DMS153 (cell line): ENCODE data around the gene LAMC3.

ENCODE experiments used
- DNase-seq: peaks from one replicate; lab custom pipeline; 2025; lab: John Stamatoyannopoulos, UW

Gene LAMC3

DNA sequence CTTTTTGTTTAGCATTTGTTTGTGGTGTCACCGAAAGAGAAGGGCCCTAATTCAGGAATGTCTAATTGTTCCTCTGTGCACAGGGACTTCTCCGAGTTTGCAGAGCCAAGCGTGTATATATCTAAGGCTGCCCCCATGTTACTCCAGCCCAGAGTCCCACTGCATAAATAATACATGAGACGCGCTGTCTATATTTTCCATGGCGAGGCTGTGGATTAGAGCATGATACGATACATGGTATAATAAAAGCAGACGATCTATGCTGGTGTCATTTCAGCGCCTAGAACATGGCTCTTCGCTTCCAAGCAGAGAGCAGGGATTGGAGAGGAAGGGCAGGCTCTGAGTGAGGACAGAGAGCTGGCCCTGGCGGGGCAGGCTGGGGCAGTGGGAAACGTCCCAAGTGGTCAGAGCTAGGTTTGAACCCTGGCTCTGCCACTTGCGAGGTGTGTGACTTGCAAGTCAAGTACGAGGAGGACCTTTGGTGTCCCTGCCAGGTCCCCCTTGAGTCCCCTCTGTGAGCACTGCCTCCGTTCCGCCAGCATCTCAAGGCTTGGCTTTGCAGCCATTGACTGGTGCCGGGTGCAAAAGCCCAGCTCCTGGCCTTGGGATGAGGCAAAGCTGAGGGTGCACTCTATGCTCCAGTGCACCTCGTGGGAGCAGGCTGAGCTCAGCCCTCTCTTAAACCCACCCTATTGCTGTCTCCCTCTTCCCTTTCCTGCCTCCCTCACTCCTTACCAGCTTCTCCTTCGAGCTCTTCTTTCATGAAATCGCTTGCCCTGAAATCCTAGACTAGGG lies 29.2 kb upstream of the LAMC3 start:
- no peak for DNase-seq

DNA sequence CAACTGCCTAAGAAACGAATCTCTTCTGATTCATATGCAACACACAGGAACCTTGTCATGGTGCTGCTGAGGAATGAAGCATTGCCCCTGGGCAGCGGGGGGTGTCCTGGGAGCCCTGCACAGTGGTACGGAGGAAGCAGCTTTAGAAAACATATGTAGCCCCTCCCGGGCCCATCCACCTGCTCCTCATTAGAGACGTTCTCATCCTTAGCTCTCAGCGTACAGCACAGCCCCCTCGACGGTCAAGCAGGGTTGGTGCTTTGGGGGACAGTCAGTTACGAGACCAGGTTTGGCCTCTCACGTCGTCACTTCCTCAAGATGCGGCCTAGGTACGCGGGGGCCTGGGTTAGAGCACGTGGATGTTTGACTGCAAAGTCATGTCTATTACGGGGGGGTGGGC lies 28.4 kb upstream of the LAMC3 start:
- no peak for DNase-seq

DNA sequence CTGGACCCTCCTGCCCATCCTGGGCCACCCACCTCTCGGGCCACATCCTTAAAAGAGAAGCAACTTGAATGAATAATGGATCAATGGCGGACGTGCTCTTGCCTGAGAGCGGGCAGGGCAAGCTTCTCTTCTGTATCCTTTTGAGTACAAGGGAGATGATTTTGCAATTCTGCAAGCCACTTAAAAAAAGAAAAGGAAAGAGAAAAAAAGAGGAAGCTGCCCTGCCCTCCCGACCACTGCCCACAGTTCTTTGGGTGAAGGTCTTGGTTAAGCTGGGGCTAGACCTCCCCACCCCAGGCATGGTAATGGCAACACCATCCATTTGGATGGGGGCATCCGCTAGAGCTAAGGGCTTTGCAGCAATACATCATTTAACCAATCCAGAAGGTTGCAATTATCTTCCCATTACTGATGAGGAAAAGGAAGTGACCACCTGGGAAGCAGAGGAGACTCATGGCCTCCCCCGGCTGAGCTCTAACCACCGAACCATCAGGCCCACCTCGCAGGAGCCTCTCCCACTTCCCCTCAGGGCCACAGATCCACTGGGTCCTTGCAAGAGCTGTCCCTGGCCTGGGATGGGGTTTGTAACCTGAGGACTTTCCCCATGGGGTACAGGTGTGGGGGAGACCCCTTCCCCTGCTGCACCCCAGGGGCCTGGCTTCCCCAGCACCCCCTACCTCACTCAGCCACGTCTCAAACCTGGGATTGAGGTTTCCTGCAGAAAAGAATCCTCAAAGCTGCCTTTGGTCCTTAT lies 27.8 kb upstream of the LAMC3 start:
- DNase-seq = no peak

DNA sequence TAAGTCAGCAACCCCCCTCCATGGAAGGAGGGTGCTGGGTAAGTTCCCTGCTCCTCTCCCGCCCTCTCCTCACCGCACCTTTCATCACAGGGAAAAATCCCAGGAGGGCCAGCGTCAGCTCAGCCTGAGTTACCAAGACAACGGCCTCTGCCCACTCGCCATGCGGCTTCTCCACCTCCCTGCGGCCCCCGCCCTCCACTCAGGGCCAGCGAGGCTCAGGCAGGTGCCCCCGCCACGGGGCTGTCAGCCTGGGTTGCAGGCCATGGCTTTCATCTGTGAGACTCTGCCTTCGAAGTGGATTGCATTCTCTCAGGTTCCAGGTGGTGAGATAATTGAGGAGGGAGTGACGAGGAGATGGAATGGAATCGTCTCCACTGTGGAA lies 27.2 kb upstream of the LAMC3 start:
- DNase-seq = no peak

DNA sequence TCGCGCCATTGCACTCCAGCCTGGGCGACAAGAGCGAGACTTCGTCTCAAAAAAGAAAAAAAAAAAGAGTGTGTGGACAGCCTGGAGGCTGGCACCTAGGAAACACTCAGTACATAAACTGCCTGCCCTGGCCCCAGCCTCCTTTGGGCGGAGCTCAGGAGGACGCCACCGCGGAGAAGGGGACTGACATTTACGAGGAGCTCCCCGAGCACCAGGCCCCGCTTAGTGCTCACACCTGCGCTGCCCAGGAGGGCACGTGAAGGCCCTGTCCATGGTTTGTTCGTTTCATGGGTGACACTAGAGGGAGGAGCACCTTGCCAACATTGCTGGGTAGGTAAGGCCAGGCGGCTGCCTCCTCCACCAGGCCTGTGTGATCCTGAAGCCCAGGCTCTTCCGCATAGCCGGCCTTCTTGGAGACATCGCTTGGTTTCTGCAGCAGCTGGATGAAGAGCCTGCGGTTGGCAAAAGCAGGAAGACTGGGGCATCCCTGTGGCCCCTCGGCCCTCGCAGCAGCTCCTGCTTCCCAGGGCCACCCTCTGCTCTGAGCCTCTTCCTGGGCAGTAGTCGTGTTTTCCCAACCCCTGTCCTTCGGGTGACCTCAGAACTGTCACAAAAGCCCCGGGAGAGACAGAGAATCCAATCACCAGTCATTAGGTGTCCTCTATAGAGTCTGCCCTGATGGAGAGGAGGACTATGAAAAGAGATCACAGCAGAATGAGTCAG lies 26.2 kb upstream of the LAMC3 start:
- peak; percentile 73 for DNase-seq

GRCh38 chr9:130983359-130983670 lies 25.7 kb upstream of the LAMC3 start:
- DNase-seq = no peak

DNA sequence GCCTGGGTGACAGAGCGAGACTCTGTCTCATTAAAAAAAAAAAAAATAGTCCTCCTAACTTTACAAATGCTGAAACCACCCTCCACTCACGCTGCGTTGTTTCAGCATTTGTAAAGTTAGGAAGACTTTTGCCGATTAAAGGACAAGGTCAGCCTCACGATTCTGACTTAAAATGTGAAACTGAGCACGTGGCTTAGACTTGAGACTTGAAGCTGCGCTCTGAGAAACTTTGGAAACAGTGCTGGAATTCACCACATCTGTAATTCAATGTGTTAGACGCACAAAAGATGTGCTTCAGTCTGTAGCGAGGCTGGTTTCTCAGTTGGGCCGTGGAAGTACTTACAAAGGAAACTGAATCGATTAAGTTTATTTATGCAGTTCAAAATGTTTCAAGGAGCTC lies 25.0 kb upstream of the LAMC3 start:
- no peak for DNase-seq

- no peak for DNase-seq
Observed at GRCh38 chr9:130984521-130984920, 24.5 kb upstream of the LAMC3 start.

DNA sequence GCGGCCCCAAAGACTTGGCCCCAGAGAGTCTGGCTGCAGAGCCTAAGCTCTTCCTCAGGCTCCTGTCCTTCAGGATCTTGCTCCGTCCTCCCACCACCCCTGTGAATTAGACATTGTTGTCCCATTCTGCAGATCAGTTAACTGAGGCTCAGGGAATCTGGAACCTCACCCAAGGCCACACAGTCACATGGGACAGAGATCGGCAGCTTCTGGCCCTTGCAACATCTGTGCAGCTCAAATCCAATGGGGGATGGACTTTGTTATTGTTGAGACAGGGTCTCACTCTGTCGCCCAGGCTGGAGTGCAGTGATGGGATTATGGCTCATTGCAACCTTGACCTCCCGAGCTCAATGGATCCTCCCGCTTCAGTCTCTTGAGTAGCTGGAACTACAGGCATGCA lies 23.9 kb upstream of the LAMC3 start:
- DNase-seq = no peak

GRCh38 chr9:130985606-130986162 lies 23.3 kb upstream of the LAMC3 start:
- DNase-seq = no peak

- no peak for DNase-seq
Observed at GRCh38 chr9:130986356-130986965, 22.5 kb upstream of the LAMC3 start.

GRCh38 chr9:130987054-130987453 lies 21.9 kb upstream of the LAMC3 start:
- DNase-seq = no peak

- no peak for DNase-seq
Observed at GRCh38 chr9:130987738-130988399, 21.1 kb upstream of the LAMC3 start.

DNA sequence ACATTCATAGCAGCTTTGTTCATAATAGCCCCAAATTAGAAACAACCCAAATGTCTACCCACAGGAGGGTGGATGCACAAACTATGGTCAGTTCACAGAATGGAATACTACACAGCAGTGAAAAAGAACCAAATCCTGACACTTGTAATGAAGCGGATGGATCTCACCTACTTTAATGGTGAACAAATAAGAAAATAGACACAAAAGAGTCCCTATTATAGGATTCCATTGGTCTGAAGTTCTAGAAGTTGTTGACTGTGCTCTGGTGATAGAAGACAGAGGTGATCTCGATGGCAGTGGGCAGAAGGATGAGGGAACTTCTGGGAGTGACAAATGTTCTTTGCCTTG lies 20.6 kb upstream of the LAMC3 start:
- DNase-seq = no peak

- no peak for DNase-seq
Observed at GRCh38 chr9:130988905-130989304, 20.1 kb upstream of the LAMC3 start.

GRCh38 chr9:130989391-130989790 lies 19.6 kb upstream of the LAMC3 start:
- DNase-seq = no peak

DNA sequence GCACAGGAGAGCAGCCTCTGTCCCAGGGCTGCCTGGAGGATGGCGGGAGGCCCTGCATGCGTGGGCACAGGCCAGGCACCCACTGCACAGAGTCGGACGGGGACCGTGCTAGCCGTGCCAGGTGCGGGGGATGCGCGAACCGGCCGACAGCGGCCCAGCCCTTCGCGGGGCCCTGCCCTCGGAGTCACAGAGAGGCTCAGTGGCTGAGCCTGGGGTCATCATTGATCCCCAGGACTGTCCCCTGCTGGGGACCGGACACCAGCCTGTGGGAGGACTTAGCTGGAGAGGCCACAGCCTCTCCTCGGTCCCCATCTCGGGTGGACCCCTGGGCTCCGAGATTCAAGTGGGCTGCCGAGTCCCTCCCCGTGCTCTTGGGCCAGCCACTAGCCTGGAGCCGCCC lies 19.1 kb upstream of the LAMC3 start:
- DNase-seq = no peak

DNA sequence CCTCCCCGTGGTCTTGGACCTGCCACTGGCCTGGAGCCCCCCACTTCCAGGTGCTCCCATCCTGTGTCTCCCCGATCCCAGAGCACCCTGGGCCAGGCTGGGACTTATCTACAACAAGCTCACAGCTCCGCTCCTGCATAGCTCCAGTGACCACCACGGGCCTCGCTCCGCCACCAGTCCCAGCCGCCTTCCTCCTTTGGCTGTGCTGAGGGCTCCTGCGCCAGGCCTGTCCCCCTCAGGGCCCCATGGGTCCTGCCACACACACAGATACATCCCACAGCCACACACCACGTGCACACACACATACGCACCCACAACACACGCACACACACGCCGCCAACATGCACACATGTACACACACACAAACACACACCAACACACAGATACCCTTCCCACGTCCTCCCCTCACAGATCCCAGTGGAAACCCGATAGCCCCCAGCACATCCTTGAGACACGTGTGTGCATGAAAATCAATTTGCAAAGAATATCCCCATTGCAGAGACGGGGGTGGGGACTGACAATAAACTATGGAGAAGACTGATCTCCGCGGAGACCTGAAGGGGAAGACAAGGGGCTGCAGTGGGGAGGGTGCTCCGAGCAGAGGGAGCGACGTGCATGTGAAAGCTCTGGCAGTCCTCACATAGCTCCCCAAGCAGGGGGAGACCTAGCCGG lies 18.5 kb upstream of the LAMC3 start:
- DNase-seq = no peak

DNA sequence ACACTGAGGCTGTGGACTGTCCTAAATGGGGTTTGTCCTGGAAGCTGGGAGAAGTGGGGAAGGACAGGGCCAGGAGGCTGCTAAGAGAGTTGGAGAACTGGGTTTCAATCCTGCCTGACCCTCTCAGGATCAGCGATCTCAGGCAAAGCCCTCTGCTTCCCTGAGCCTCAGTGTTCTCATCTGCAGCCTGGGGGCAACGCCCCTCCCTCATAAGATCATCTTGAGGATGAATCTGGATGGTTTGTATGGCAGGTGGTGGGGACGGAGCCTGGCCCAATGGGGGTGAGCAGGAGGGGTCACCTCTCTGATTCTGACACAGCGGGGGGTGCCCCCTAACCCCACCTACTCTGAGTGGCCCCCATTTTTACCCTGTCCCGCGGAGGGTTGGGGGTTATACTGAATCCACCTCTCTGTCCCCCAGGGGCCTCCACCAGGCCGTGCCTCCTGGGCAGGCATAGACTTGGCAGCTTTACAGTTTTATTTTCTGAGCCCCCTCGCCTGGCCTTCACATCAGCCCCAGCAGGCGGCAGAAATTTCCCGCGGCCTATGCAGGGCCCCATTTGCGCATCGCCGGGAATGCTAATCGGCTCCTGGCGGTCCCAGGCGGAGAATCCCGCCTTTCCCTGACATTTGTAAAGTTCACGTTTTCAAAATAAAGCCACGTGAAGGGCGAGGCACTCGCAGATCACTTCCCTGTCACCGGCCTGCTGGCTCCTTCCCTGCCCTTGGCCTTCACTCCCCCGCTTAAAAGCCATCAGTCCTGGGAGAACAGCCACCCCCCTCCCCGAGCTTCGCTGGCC lies 17.8 kb upstream of the LAMC3 start:
- DNase-seq = no peak
